ENCODE measurements around the gene SRRT. TPM values are rescaled to one million over a fixed set of nuclear protein-coding genes. Genes with fewer than 3 reads are reported as not detected.
"Not testable (repeated sequence)": the region's sequence is repeated elsewhere in the genome, so short reads cannot be mapped to it uniquely, and the experiment has no call there.

SRRT gene
- total RNA-seq, 1 experiment from 2014 or later, result 73.9 TPM

DNA sequence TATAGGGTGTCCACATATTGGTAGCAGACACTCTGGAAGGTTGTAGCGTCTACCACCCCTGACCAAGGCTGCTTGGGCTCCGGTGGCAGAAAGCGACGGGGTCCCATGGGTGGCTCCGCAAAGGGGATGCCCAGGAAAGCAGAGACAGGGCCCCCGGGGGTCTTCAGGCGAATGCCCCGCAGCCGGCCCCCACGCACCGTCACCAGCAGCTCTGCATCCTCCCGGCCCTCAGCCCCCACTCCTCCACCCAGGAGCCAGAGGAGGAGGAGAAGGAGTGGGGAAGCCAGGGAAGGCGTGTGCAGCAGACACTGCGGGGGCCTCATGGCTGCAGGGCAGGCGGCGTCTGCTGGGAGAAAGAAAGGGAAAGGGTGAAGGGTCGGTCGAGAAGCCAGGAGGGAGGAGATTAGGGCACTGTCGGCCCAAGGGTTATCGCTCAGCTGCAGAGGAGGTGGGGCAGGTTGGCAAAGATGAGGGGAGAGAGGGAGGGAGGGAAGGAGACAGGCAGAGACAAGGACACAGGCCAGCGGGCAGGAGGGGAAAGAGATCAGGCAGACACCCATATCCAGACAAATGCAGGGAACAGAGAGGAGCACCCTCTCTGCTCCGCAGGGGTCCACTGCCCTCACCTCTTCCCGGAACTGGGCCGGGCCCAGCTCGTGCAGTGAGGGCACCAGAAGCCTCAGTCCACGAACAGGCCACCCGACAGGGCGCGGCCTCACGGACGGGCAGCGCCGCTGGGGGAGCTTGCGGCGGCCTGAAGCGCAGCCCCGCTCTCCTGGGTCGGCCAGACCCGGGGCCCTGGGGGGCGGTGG lies 19.2 kb downstream of the SRRT start:
- DNase-seq (ENCODE audit: low read depth), result no peak

DNA sequence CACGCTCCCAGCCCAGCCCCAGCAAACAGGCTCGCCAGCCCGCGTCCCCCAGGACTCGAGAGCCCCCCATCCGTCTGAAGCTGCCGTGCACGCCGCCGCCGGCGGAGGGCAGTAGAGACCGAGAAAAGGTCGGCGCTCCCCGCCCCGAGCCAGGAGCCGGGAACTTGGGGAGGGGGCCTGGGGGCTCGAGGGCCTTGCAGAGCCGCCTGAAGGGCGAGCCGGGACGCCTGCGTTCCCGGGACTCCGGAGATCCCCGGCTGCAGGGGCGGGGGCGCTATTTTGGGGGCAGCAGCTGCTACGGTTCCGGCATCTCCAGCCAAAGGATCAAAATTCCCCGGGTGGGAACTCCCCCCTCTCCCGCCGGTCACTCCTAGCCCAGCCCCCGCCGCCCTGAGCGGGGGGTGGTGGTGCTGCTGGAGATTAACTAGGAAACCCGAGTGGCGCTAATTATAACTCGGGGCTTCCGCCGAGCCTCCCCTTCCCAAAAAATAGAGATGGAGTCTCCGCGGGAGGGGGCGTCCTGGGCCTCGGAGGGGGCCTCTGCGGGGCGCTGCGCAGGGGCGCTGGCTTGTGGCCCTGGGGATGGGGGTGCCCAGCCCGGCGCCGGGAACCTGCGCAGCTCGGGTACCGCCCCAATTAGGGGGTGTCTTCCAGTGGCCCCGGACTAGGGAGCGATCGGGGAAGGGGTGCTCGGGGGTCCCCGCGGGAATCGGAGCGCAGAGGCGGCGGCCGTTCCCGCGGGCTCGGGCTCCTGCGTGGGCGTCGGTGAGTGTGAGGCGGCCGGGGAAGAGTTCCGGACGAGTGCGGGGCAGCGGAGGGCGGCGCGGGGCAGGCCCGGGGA lies 20.2 kb downstream of the SRRT start:
- no peak for DNase-seq (ENCODE audit: low read depth)

DNA sequence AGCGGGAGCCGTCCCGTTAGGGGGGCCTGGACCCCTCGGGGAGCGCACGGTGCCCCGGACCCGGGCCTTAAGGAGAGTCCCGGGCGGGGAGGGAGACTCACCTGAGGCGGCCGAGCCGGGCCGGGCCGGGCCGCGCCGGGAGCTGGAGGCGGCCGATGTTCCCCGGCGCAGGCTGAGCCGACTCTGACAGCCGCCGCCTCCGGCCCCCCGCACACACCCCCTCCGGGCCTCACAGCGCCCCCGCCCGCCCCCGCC lies 20.7 kb downstream of the SRRT start, which contains the start of gene ACHE:
ACHE (minus strand) TSS at position 188 of the 255 bp plus-strand sequence. CDS start 1,656 bp downstream, outside the sequence.
- no peak for DNase-seq (ENCODE audit: low read depth)

DNA sequence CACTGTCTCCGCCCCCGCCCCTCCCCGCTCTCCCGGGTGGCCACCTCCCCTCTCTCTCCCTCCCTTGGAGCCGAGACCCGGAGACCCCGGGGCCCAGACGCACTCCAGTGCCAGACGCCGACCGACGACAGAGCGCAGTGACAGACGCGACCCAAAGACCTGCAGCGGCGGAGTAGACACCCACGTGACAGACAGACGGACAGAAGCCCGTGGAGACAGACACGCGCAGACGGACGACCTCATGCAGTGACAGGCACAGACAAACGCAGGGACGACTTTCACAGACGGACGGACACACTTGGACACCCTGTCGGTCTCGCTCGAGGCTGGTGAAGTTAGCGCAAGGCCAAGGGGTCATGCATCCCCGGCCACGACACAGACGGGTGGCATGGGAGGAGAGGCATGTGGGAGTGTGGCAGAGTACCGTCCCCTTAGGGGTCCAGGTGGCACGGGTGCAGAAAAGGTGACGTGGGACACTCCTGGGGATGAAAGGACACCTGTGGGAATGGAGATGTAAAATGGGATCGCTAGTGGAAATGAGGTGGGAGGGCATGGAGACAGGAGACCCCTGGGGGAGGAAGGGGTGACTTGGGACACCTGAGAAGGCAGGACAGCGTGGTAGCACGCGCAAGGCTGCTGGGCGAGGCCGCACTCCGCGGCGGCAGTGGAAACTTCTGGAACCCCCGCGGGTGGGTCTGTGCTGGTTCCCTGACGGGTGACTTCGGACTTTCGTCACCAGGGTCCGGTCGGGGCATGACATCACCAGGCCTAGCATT lies 21.2 kb downstream of the SRRT start:
- no peak for DNase-seq (ENCODE audit: low read depth)

DNA sequence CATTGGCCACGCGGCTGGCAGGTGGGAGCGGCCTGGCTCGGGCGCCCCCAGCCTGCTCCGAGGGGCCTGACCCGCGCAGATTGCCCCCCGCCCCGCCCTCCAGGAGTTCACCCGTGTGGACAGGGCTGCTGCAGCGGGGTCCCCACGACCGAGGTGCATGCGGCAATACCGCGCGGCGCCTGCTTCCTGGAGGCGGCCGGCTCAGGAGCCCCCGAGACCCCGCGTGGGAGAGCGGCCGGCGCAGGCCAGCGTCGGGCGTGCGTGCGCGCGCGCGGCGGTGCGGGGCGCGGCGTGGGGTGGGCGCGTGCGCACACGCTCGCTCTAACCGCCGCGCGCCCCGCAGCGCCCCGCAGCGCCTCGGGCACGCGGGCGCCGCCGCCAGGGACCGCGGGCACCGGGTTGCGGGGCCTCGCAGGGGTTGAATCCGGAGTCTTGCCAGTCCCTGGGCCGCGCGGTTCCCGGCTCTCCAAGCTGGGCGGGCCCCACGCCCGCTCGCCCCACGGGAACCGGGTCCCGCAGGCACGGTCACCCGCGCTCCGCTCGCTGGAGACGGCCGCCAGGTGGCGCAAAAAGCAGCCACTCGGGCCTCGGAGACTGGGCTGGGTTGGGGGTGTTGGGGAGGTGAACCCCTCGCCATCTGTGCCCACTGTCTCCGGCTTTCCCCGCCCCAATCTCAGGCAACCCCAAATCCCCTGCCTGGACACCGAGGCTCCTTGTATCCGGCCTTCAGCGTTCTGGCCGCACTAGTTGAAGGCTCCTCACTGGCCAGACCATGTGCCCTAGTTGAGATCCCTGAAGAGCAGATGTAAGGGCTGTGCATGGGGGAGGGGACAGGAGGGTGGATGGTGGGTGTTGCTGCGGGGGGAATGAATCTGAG lies 22.1 kb downstream of the SRRT start:
- DNase-seq (ENCODE audit: low read depth), result no peak

DNA sequence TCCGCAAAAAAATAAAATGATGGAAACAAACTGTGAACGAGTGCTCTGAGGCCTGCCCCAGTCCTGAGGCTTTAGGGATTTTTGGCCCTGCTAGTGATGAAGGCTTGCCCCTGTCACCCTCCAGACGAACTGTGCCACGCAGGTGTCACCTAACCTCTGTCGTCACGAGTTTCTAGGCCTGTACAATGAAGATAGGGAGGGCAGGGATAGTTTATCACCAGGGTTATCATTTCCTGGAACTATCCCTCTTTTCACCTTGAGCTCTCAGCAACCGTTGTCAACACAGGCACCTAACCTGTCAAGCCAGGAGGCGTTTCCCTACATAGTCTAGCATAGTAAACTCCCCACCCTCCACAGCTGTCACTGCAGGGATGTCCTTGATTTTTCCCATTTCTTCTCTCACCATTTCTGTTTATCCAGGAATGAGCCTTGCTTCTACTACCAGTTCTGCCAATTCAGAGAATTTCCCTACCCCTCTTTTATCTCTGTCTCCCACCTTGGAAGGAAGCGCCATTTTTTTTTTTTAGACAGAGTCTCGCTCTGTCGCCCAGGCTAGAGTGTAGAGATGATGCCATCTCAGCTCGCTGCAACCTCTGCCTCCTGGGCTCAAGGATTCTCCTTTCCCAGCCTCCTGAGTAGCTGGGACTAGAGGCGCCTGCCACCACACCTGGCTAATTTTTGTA lies 23.0 kb downstream of the SRRT start:
- no peak for DNase-seq (ENCODE audit: low read depth)

DNA sequence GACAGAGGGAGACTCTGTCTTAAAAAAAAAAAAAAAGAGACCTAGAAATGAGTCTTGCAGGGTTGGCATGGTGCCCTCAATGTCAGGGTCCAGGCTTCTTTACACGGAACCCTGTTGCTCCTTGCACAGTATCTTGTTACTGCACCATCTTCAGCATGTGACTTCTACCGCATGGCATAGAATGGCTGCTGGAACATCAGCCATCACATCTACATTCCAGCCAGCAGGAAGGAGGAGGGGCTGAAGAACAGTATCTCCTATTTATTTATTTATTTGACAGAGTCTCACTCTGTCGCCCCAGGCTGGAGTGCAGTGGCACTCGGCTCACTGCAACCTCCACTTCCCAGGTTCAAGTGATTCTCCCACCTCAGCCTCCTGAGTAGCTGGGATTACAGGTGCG lies 24.5 kb downstream of the SRRT start:
- DNase-seq (ENCODE audit: low read depth), result no peak

DNA sequence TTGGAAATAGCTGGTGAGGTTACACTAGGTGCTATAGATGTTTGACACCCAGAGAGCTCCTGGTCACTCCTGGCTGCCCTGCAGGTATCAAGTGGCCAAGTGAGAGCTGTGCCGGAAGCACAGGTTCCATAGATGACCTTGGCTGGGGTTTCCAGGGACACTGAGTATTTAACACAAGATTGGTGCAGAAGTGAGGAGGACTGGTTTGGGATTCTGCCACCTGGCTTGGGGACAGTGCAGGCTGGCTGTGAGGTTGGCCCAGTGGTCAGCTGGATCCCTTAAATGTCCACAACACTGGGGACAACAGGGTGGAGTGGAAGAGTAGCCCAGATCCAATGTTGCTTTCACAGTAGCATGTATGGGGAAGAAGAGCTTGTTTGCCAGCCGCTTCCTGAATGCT lies 26.1 kb downstream of the SRRT start:
- DNase-seq (ENCODE audit: low read depth), result no peak

DNA sequence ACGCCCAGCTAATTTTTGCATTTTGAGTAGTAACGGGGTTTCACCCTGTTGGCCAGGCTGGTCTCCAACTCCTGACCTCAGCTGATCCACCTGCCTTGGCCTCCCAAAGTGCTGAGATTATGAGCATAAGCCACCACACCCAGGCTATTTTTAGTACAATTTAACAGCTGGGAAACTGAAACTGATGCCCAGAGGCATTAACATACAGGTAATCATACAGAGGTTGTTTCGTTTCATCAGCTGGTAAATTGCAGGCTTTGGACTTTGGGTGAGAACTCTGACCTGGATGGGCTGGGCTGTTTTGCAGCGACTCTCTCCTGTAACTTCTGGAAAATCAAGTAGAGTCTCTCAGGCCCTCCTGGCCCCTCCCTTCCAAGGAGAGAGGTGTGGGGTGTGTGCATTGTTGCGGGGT lies 27.0 kb downstream of the SRRT start:
- no peak for DNase-seq (ENCODE audit: low read depth)

DNA sequence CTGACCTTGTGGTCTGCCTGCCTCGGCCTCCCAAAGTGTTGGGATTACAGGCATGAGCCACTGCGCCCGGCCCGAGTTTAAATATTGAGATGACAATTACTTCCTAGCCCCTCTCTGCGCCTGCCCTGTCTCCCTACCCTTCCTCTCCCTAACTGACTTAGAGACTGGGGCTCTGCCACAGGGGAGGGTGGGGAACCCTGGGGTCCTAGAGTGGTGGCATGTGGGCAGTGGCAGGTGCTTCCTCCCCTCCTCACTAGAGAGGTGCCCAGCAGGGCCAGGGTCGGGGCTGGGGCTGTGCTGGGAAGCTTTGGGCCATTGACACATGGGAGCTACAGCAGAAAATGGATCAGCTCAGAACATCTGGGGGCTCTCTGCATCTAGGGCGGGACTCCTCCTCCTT lies 27.7 kb downstream of the SRRT start:
- no peak for DNase-seq (ENCODE audit: low read depth)

DNA sequence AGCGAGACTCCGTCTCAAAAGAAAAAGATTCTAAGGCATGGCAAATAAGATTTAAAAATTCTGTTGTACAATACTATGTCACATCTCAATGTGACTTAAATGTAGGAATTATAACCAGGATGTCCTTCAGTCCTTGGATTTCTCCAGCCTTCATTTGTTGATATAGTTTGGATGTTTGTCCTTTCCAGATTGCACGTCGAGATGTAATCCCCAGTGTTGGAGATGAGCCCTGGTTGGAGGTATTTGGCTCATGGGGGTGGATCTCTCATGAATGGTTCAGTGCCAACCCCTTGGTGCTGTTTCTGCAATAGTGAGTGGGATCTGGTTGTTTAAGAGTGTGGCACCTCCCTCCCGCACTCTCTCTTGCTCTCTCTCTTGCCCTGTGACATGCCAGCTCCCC lies 33.6 kb downstream of the SRRT start:
- no peak for DNase-seq (ENCODE audit: low read depth)

DNA sequence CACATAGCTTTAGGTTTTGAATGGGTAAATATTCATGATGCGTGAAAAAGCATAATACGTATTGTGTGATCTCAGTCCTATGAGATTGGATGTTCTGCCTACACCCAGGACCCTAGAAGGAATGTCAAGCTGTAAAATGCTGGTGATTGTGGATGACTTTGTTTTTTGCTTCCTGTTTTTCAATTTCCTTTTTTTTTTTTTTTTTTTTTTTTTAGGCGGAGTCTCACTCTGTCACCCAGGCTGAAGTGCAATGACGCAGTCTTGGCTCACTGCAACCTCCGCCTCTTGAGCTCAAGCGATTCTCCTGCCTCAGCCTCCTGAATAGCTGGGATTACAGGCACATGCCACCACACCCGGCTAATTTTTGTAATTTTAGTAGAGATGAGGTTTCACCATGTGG lies 35.5 kb downstream of the SRRT start:
- DNase-seq (ENCODE audit: low read depth), result not testable (repeated sequence)

DNA sequence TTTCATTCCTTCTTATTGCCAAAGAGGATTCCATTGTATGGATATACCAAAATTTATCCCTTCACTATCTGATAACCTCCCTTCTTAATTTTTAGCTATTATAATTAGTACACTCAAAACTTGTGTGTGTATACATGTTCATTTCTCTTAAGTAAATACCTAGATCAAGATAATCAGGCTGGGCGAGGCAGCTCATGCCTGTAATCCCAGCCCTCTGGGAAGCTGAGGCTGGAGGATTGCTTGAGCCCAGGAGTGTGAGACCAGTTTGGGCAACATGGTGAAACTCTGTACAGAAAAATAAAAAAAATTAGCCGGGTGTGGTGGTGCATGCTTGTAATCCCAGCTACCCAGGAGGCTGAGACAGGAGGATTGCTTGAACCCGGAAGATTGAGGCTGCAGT lies 36.6 kb downstream of the SRRT start:
- DNase-seq (ENCODE audit: low read depth), result no peak

DNA sequence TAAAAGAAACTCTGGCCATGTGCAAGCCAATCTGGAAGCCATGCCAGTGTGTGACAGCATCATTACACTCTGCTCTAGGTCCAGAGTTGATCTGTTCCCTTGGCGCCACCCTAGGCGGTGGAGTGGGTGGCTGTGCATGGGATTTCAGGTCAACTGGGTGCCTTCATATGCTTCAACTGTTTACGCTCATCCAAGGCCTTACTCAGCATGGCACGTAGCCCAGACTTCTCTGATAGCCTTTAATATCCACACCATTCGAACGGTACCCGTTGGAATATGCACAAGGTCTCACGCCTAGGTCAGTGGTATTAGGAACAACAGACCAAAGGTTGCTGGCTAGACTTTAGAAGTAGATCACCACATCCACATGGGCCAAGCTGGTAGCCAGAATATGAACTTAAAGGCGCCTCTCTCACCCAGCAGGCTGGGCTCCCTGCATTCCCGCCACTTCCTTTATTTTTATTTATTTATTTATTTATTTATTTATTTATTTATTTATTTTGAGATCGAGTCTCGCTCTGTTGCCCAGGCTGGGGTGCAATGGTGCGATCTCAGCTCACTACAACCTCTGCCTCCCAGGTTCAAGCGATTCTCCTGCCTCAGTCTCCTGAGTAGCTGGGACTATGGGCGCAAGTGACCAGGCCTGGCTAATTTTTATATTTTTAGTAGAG lies 39.4 kb downstream of the SRRT start:
- peak; percentile 57 for DNase-seq (ENCODE audit: low read depth)

DNA sequence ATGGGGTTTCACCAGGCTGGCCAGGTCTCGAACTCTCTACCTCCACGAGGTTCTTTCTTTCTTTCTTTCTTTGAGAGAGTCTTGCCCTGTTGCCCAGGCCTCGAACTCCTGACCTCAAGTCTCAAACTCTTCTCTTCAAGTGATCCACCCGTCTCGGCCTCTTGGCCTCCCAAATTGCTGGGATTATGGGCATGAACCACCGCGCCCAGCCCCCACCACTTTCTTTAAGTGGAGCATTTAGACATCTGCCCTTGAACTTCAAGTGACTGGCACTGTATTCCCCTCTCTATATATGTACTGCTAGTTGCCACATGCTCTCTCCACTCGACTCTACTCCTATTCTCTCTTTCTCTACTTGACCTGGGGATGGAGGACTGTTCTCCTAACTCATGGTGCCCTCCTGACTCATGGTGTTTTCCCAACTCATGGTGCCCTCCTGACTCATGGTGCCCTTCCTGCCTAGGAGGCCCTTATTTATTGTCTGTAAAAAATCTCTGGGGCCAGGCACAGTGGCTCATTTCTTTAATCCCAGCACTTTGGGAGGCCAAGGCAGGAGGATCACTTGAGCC lies 40.1 kb downstream of the SRRT start:
- DNase-seq (ENCODE audit: low read depth), result peak; percentile 81

DNA sequence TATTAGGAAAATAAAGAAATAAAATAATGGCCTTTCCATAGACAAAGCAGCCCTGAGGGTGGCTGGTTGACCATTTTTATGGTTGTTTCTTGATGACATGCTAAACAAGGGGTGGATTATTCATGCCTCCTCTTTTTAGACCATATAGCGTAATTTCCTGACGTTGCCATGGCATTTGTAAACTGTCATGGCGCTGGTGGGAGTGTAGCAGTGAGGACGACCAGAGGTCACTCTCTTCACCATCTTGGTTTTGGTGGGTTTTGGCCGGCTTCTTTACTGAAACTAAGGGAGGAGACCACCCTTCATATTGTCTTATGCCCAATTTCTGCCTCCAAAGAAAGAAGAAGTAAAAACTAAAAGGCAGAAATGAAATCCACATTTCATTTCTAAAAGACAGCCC lies 44.4 kb downstream of the SRRT start:
- not testable (repeated sequence) for DNase-seq (ENCODE audit: low read depth)

DNA sequence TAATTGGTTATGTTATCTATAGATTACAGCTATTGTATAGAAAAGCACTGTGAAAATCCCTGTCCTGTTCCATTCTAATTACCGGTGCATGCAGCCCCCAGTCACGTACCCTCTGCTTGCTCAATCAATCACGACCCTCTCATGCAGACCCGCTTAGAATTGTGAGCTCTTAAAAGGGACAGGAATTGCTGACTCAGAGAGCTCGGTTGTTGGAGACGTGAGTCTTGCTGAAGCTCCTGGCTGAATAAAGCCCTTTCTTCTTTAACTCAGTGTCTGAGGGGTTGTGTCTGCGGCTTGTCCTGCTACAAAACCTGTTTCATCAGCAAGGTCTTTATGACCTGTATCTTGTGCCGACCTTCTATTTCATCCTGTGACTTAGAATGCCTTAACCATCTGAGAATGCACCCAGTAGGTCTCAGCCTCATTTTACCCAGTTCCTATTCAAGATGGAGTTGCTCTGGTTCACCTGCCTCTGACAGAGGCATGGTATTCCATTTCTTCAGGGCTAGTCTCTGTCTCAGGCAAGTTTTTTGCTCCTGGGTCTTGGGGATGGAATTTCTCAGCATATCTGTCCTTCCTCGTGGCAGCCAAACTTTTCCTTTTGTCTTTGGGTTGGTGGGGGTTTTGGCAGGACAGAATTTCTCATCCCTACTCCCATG lies 45.0 kb downstream of the SRRT start:
- DNase-seq (ENCODE audit: low read depth), result not testable (repeated sequence)

DNA sequence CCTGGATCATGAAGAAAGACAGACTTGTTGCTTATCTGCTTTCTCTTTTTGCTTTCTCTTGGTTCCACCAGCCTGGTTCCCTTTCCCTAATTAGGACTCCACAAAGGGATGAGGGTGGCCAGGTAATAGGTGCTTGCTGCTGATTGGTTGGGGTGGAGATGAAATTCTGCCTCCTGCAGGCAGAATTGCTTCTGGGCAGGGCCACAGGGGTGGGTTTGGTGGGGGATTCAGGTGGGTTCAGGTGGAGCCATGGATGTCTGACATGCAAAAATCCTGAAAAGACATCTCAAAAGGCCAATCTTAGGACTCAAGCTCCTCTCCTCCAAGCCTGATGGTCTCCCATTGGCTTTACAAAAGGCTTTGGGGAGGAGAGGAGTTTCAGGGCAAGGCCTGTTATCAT lies 46.1 kb downstream of the SRRT start:
- no peak for DNase-seq (ENCODE audit: low read depth)

DNA sequence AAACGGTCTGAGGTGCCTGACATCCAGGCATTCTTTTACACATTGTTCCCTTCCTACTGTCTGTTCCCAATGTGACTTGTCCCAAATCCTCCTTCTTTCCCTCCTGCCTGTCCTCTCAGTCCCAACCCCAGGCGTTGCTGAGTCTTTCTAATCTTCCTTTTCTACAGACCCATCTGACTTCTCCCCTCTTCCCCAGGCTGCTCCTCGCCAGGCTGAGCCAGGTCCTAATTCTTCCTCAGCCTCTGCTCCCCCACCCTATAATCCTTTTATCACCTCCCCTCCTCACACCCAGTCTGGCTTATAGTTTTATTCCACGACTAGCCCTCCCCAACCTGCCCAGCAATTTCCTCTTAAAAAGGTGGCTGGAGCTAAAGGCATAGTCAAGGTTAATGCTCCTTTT lies 48.7 kb downstream of the SRRT start:
- not testable (repeated sequence) for DNase-seq (ENCODE audit: low read depth)

All from M059J (cell line).